ENCODE data around the gene DUS1L.

- TF ChIP-seq CTCF (IDR thresholded peaks at IDR 0.05) (no peak), CHD2 (IDR thresholded peaks at IDR 0.05; ENCODE audit: low read length, partially characterized antibody) (no peak), POLR2A (IDR thresholded peaks at IDR 0.05; ENCODE audit: low read length) (no peak), MYC (IDR thresholded peaks at IDR 0.05; ENCODE audit: borderline replicate concordance, low read length) (no peak), RAD21 (conservative IDR thresholded peaks at IDR 0.05 in 1 of 2, IDR thresholded peaks at IDR 0.05 in 1 of 2) (no peak), FOSL2 (IDR thresholded peaks at IDR 0.05) (no peak), FOSL2 (CRISPR knock-in tag; IDR thresholded peaks at IDR 0.05) (no peak), RFX5 (IDR thresholded peaks at IDR 0.05) (no peak), RNF2 (IDR thresholded peaks at IDR 0.05; ENCODE audit: borderline replicate concordance, low read depth) (no peak), EP300 (IDR thresholded peaks at IDR 0.05) (no peak), ZC3H11A (IDR thresholded peaks at IDR 0.05) (no peak), REST (IDR thresholded peaks at IDR 0.05) (no peak), ZFP36 (IDR thresholded peaks at IDR 0.05; ENCODE audit: borderline replicate concordance, partially characterized antibody) (no peak)
- TF ChIP-seq, protein P1, sequence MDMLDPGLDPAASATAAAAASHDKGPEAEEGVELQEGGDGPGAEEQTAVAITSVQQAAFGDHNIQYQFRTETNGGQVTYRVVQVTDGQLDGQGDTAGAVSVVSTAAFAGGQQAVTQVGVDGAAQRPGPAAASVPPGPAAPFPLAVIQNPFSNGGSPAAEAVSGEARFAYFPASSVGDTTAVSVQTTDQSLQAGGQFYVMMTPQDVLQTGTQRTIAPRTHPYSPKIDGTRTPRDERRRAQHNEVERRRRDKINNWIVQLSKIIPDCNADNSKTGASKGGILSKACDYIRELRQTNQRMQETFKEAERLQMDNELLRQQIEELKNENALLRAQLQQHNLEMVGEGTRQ (IDR thresholded peaks at IDR 0.05): no peak
These were observed 5.0 kb upstream of the DUS1L start for GRCh38 chr17:82070611-82071010.
